ENCODE measurements around the gene SHISAL1. TPM values are rescaled to one million over a fixed set of nuclear protein-coding genes. Genes with fewer than 3 reads are reported as not detected.

SHISAL1 gene
- total and polyA plus RNA-seq, 2 donors (not counting 3 experiments of a cell fraction or from before 2014, with no cell fraction given), result 0.01 to 0.07 TPM

GRCh38 chr22:44243761-44244160 is 69.0 kb downstream of the SHISAL1 start:
- dilution Hi-C loops (cut with MboI; ENCODE audit: extremely low pct_ligation_motif_present, low sequenced_read_pairs), result no loop called here
- no peaks in the 10 kb centered on the region for H3K4me1 ChIP-seq (ENCODE audit: control insufficient read depth, extremely low read depth, insufficient read depth, low read length)
- FAIRE-seq (no peak), DNase-seq (ENCODE audit: low read depth, low spot score) (no peak)
- H3K4me3 ChIP-seq (replicated peaks in 1 of 3; ENCODE audit: insufficient read depth in 1 of 3, low read depth in 1 of 3, low read length in 3 of 3), result no peak overlapping the region
- POLR2A ChIA-PET, result no interaction called here
- H3K9me3 ChIP-seq (replicated peaks; ENCODE audit: control insufficient read depth, insufficient read depth, low read length), result no peaks in the 10 kb centered on the region
- H2AFZ ChIP-seq (ENCODE audit: low read depth, low read length), result no peak overlapping the region
- TF ChIP-seq POLR2A (IDR thresholded peaks at IDR 0.05; ENCODE audit: low read depth, low read length) (no peak), FOS (IDR thresholded peaks at IDR 0.05; ENCODE audit: borderline replicate concordance, insufficient read depth, low read length) (no peak), JUN (IDR thresholded peaks at IDR 0.05; ENCODE audit: borderline replicate concordance, insufficient read depth, insufficient read length, low read depth) (no peak), MAX (IDR thresholded peaks at IDR 0.05; ENCODE audit: insufficient read depth, insufficient read length) (no peak), EZH2 (IDR thresholded peaks at IDR 0.05; ENCODE audit: borderline replicate concordance, low read depth, low read length, severe bottlenecking) (no peak), CTCF (IDR thresholded peaks at IDR 0.05; ENCODE audit: extremely low read depth in 1 of 2, insufficient read depth in 1 of 2, low read depth in 1 of 2, low read length in 2 of 2) (no peak), MYC (IDR thresholded peaks at IDR 0.05; ENCODE audit: low read depth, low read length) (no peak), POLR2AphosphoS5 (IDR thresholded peaks at IDR 0.05; ENCODE audit: insufficient read depth, low read depth, low read length) (no peak), GATA2 (IDR thresholded peaks at IDR 0.05; ENCODE audit: insufficient read depth, insufficient read length, low read depth, low read length) (no peak)
- no TSS peak for BruUV-seq (replicated peaks)
- H3K27ac ChIP-seq (ENCODE audit: insufficient read depth, low read depth, low read length), result no peak overlapping the region
- H3K9me1 ChIP-seq (replicated peaks; ENCODE audit: control insufficient read depth, extremely low read depth, insufficient read depth, low read length), result no peaks in the 10 kb centered on the region
- CTCF ChIA-PET, result interaction anchor here (0.7 kb wide), 1 partner anchor 380 kb away, joined by 3 read pairs; no protein-coding TSS in a partner anchor
- H4K20me1 ChIP-seq (replicated peaks; ENCODE audit: control insufficient read depth, extremely low read depth, insufficient read depth, low read length), result no peaks in the 10 kb centered on the region
- H3K36me3 ChIP-seq (ENCODE audit: control insufficient read depth in 2 of 2, extremely low read depth in 1 of 2, insufficient read depth in 2 of 2, low read length in 2 of 2), result no peaks in the 10 kb centered on the region
- H3K79me2 ChIP-seq (ENCODE audit: control insufficient read depth, insufficient read depth, low read length), result no peaks in the 10 kb centered on the region
- H3K27me3 ChIP-seq (ENCODE audit: control insufficient read depth in 2 of 2, insufficient read depth in 2 of 2, low read length in 2 of 2), result no peaks in the 10 kb centered on the region
- no peak overlapping the region for H3K4me2 ChIP-seq (ENCODE audit: insufficient read depth, low read length)
- intact Hi-C loops (cut with micrococcal nuclease), result no loop called here
- no peak overlapping the region for H3K9ac ChIP-seq (replicated peaks; ENCODE audit: extremely low read depth, insufficient read depth, low read length)
